ENCODE measurements around the gene SLX9.
"Not testable (repeated sequence)": the region's sequence is repeated elsewhere in the genome, so short reads cannot be mapped to it uniquely, and the experiment has no call there.

SLX9 gene

GRCh38 chr21:44973598-44973997 is 33.8 kb downstream of the SLX9 start:
- DNase-seq, result no peak
- Histone ChIP-seq H2AK5ac (ENCODE audit: low read length) (peak overlapping the region; percentile 26), H2AFZ (ENCODE audit: insufficient read depth, low read length, poor library complexity) (no peak overlapping the region), H3K4me2 (ENCODE audit: low read length) (no peak overlapping the region), H3K14ac (ENCODE audit: low read length) (no peak overlapping the region), H3K9ac (ENCODE audit: low read length) (no peak overlapping the region), H2BK5ac (ENCODE audit: low read depth, low read length, poor library complexity) (no peak overlapping the region), H3K4me3 (ENCODE audit: low read depth, low read length) (no peak overlapping the region), H3K79me2 (ENCODE audit: control insufficient read depth, insufficient read depth, low read length, poor library complexity) (peaks cover 4% of the 10 kb centered on the region), H3K27me3 (ENCODE audit: insufficient read depth, low read length) (no peaks in the 10 kb centered on the region), H4K91ac (ENCODE audit: low read depth, low read length) (no peak overlapping the region), H3K4me1 (ENCODE audit: control insufficient read depth in 1 of 2, insufficient read depth in 2 of 2, low read length in 2 of 2) (peaks cover 26 to 37% of the 10 kb centered on the region in 2 experiments), H3K4ac (ENCODE audit: low read depth, low read length) (no peak overlapping the region), H3K27ac (ENCODE audit: low read depth, low read length) (no peak overlapping the region), H4K8ac (ENCODE audit: low read depth, low read length) (no peak overlapping the region), H3K36me3 (ENCODE audit: control insufficient read depth in 1 of 2, insufficient read depth in 2 of 2, low read length in 2 of 2) (peaks cover 28 to 29% of the 10 kb centered on the region in 2 experiments), H3K9me3 (ENCODE audit: insufficient read depth, low read depth, low read length) (no peaks in the 10 kb centered on the region), H3K18ac (ENCODE audit: low read length) (no peak overlapping the region), H3K79me1 (ENCODE audit: low read length) (peaks cover 24% of the 10 kb centered on the region), H4K12ac (ENCODE audit: low read depth, low read length) (no peak overlapping the region), H2BK12ac (ENCODE audit: low read length) (no peak overlapping the region), H3K23ac (ENCODE audit: low read length) (no peak overlapping the region), H2BK120ac (ENCODE audit: insufficient read depth, low read length, poor library complexity) (no peak overlapping the region)
- no CpG with 5 or more reads among the region's 14 CpGs for WGBS (ENCODE audit: extremely low coverage, insufficient coverage, insufficient read length)

- WGBS (ENCODE audit: extremely low coverage, insufficient coverage, insufficient read length), result no CpG with 5 or more reads among the region's 17 CpGs
Observed at GRCh38 chr21:44974676-44975075, 34.8 kb downstream of the SLX9 start.

GRCh38 chr21:44975720-44976555 is 36.1 kb downstream of the SLX9 start:
- Histone ChIP-seq H3K36me3 (ENCODE audit: control insufficient read depth in 1 of 2, insufficient read depth in 2 of 2, low read length in 2 of 2) (peaks cover 26 to 29% of the 10 kb centered on the region in 2 experiments), H4K8ac (ENCODE audit: low read depth, low read length) (no peak overlapping the region), H3K27me3 (ENCODE audit: insufficient read depth, low read length) (no peaks in the 10 kb centered on the region), H3K79me2 (ENCODE audit: control insufficient read depth, insufficient read depth, low read length, poor library complexity) (peaks cover 2% of the 10 kb centered on the region), H3K79me1 (ENCODE audit: low read length) (peaks cover 16% of the 10 kb centered on the region), H3K27ac (ENCODE audit: low read depth, low read length) (no peak overlapping the region), H3K18ac (ENCODE audit: low read length) (no peak overlapping the region), H3K14ac (ENCODE audit: low read length) (no peak overlapping the region), H2BK120ac (ENCODE audit: insufficient read depth, low read length, poor library complexity) (no peak overlapping the region), H3K4me1 (ENCODE audit: control insufficient read depth in 1 of 2, insufficient read depth in 2 of 2, low read length in 2 of 2) (peaks cover 13 to 27% of the 10 kb centered on the region in 2 experiments), H2BK5ac (ENCODE audit: low read depth, low read length, poor library complexity) (no peak overlapping the region), H3K4me2 (ENCODE audit: low read length) (no peak overlapping the region), H3K23ac (ENCODE audit: low read length) (no peak overlapping the region), H3K4ac (ENCODE audit: low read depth, low read length) (no peak overlapping the region), H3K9me3 (ENCODE audit: insufficient read depth, low read depth, low read length) (no peaks in the 10 kb centered on the region), H4K12ac (ENCODE audit: low read depth, low read length) (no peak overlapping the region), H3K4me3 (ENCODE audit: low read depth, low read length) (no peak overlapping the region), H3K9ac (ENCODE audit: low read length) (no peak overlapping the region), H4K91ac (ENCODE audit: low read depth, low read length) (peak overlapping the region; percentile 11), H2AK5ac (ENCODE audit: low read length) (no peak overlapping the region), H2BK12ac (ENCODE audit: low read length) (no peak overlapping the region), H2AFZ (ENCODE audit: insufficient read depth, low read length, poor library complexity) (no peak overlapping the region)
- DNase-seq, result no peak
- no CpG with 5 or more reads among the region's 42 CpGs for WGBS (ENCODE audit: extremely low coverage, insufficient coverage, insufficient read length)

More at GRCh38 chr21:44974676-44975075, 34.8 kb downstream of the SLX9 start:
- no peak overlapping the region for H3K27ac ChIP-seq (ENCODE audit: low read depth, low read length)
- H2AFZ ChIP-seq (ENCODE audit: insufficient read depth, low read length, poor library complexity), result no peak overlapping the region
- H3K4ac ChIP-seq (ENCODE audit: low read depth, low read length), result no peak overlapping the region
- H3K4me3 ChIP-seq (ENCODE audit: low read depth, low read length), result no peak overlapping the region
- H3K14ac ChIP-seq (ENCODE audit: low read length), result no peak overlapping the region
- H3K9me3 ChIP-seq (ENCODE audit: insufficient read depth, low read depth, low read length), result no peaks in the 10 kb centered on the region
- no peak overlapping the region for H3K18ac ChIP-seq (ENCODE audit: low read length)
- no peak overlapping the region for H4K8ac ChIP-seq (ENCODE audit: low read depth, low read length)
- no peak overlapping the region for H2AK5ac ChIP-seq (ENCODE audit: low read length)
- H3K4me2 ChIP-seq (ENCODE audit: low read length), result no peak overlapping the region
- no peak overlapping the region for H2BK5ac ChIP-seq (ENCODE audit: low read depth, low read length, poor library complexity)
- H2BK12ac ChIP-seq (ENCODE audit: low read length), result no peak overlapping the region
- DNase-seq, result no peak
- H3K23ac ChIP-seq (ENCODE audit: low read length), result no peak overlapping the region
- no peaks in the 10 kb centered on the region for H3K27me3 ChIP-seq (ENCODE audit: insufficient read depth, low read length)
- H3K79me2 ChIP-seq (ENCODE audit: control insufficient read depth, insufficient read depth, low read length, poor library complexity), result peaks cover 4% of the 10 kb centered on the region
- peaks cover 16% of the 10 kb centered on the region for H3K79me1 ChIP-seq (ENCODE audit: low read length)
- H3K4me1 ChIP-seq (ENCODE audit: control insufficient read depth in 1 of 2, insufficient read depth in 2 of 2, low read length in 2 of 2), result peaks cover 18 to 31% of the 10 kb centered on the region in 2 experiments
- H4K12ac ChIP-seq (ENCODE audit: low read depth, low read length), result no peak overlapping the region
- peaks cover 28 to 29% of the 10 kb centered on the region in 2 experiments for H3K36me3 ChIP-seq (ENCODE audit: control insufficient read depth in 1 of 2, insufficient read depth in 2 of 2, low read length in 2 of 2)
- H2BK120ac ChIP-seq (ENCODE audit: insufficient read depth, low read length, poor library complexity), result no peak overlapping the region
- H3K9ac ChIP-seq (ENCODE audit: low read length), result no peak overlapping the region
- H4K91ac ChIP-seq (ENCODE audit: low read depth, low read length), result no peak overlapping the region

- H3K4ac ChIP-seq (ENCODE audit: low read depth, low read length); H2BK12ac ChIP-seq (ENCODE audit: low read length); H3K79me2 ChIP-seq (ENCODE audit: control insufficient read depth, insufficient read depth, low read length, poor library complexity); H3K14ac ChIP-seq (ENCODE audit: low read length); H3K23ac ChIP-seq (ENCODE audit: low read length); H4K12ac ChIP-seq (ENCODE audit: low read depth, low read length); H3K9ac ChIP-seq (ENCODE audit: low read length); H3K4me2 ChIP-seq (ENCODE audit: low read length); H2AK5ac ChIP-seq (ENCODE audit: low read length); H4K8ac ChIP-seq (ENCODE audit: low read depth, low read length); H2BK5ac ChIP-seq (ENCODE audit: low read depth, low read length, poor library complexity); H2AFZ ChIP-seq (ENCODE audit: insufficient read depth, low read length, poor library complexity); H3K27me3 ChIP-seq (ENCODE audit: insufficient read depth, low read length); H4K91ac ChIP-seq (ENCODE audit: low read depth, low read length); H3K9me3 ChIP-seq (ENCODE audit: insufficient read depth, low read depth, low read length); H3K4me3 ChIP-seq (ENCODE audit: low read depth, low read length); H3K27ac ChIP-seq (ENCODE audit: low read depth, low read length); H3K18ac ChIP-seq (ENCODE audit: low read length); H2BK120ac ChIP-seq (ENCODE audit: insufficient read depth, low read length, poor library complexity): not testable (repeated sequence)
- DNase-seq, result peak in 1 of 2 donors; percentile 35
- peaks cover 26 to 29% of the 10 kb centered on the region in 2 experiments for H3K36me3 ChIP-seq (ENCODE audit: control insufficient read depth in 1 of 2, insufficient read depth in 2 of 2, low read length in 2 of 2)
- peaks cover 14% of the 10 kb centered on the region for H3K79me1 ChIP-seq (ENCODE audit: low read length)
- no CpG with 5 or more reads among the region's 25 CpGs for WGBS (ENCODE audit: extremely low coverage, insufficient coverage, insufficient read length)
- H3K4me1 ChIP-seq (ENCODE audit: control insufficient read depth in 1 of 2, insufficient read depth in 2 of 2, low read length in 2 of 2), result peaks cover 12 to 22% of the 10 kb centered on the region in 2 experiments
Observed at GRCh38 chr21:44976556-44977393, 36.9 kb downstream of the SLX9 start.

All from trophoblast cell (in vitro differentiated cells and primary cell).